H1 (cell line): ENCODE data around the gene RXFP1.
"Not testable (repeated sequence)": the region's sequence is repeated elsewhere in the genome, so short reads cannot be mapped to it uniquely, and the experiment has no call there.

ENCODE experiments used
- CREB1 ChIP-seq: IDR thresholded peaks from 2 replicates; pipeline ENCODE4 v1.6.1; 2012; ENCODE audit warnings: inconsistent platforms
- EP300 ChIP-seq, 2 experiments: IDR thresholded peaks; 1 replicate in 1 of 2; 2 replicates in 1 of 2; pipeline ENCODE4 v1.6.1; 2011 to 2012; ENCODE audit warnings: low read depth in 2 of 2, low read length in 2 of 2, mild to moderate bottlenecking in 2 of 2, borderline replicate concordance in 1 of 2, inconsistent platforms in 1 of 2, moderate library complexity in 1 of 2
- EZH2 ChIP-seq: fragments of 200-600 bp; sonication (generic); IDR thresholded peaks from 2 replicates; pipeline ENCODE4 v1.7.1; 2012; ENCODE audit warnings: low read depth, mild to moderate bottlenecking, moderate library complexity, low read length, inconsistent platforms; ENCODE audit not compliant: severe bottlenecking
- FOSL1 ChIP-seq: IDR thresholded peaks from 2 replicates; pipeline ENCODE4 v1.6.1; 2011; ENCODE audit warnings: mild to moderate bottlenecking, low read depth, low read length, moderate library complexity; ENCODE audit not compliant: insufficient read depth
- HDAC2 ChIP-seq, 2 experiments: fragments of 300-600 bp in 1 of 2; sonication (generic) in 1 of 2; IDR thresholded peaks; 2 replicates each; pipeline ENCODE4 v1.6.1; 2011 to 2012; ENCODE audit warnings: low read depth in 2 of 2, low read length in 2 of 2, mild to moderate bottlenecking in 2 of 2, moderate library complexity in 2 of 2, borderline replicate concordance in 1 of 2, inconsistent platforms in 1 of 2
- KDM5A ChIP-seq: fragments of 200-600 bp; IDR thresholded peaks from 2 replicates; pipeline ENCODE4 v1.7.1; 2012; ENCODE audit warnings: mild to moderate bottlenecking, low read length, inconsistent platforms, mixed read lengths
- POLR2A ChIP-seq, 2 experiments: IDR thresholded peaks; 1 replicate in 1 of 2; 2 replicates in 1 of 2; pipeline ENCODE4 v1.6.1; 2011; ENCODE audit warnings: low read depth in 2 of 2, low read length in 2 of 2, mild to moderate bottlenecking in 2 of 2; ENCODE audit errors: control extremely low read depth in 1 of 2
- POLR2AphosphoS5 ChIP-seq: IDR thresholded peaks from 2 replicates; pipeline ENCODE4 v1.6.1; 2011; ENCODE audit warnings: low read depth, low read length
- RNF2 ChIP-seq: fragments of 200-900, 300-1000 bp; sonication (generic); IDR thresholded peaks from 2 replicates; pipeline ENCODE4 v1.7.1; 2016; ENCODE audit warnings: borderline replicate concordance, low read depth, mild to moderate bottlenecking, antibody characterized with exemption, low read length; ENCODE audit not compliant: poor library complexity, severe bottlenecking; ENCODE audit errors: missing control alignments
- SIN3A ChIP-seq, 2 experiments: IDR thresholded peaks in 1 of 2; conservative IDR thresholded peaks in 1 of 2; 2 replicates each; pipeline ENCODE4 v1.6.1; 2011 to 2012; ENCODE audit warnings: low read length in 2 of 2, improper control_type of control experiment in 1 of 2, low read depth in 1 of 2, mild to moderate bottlenecking in 1 of 2
- YY1 ChIP-seq: IDR thresholded peaks from 2 replicates; pipeline ENCODE4 v1.6.1; 2011; ENCODE audit warnings: low read depth, mild to moderate bottlenecking, low read length
- TF ChIP-seq, protein P1 (sequence below), 3 experiments: IDR thresholded peaks; 1 replicate in 2 of 3; 2 replicates in 1 of 3; pipeline versions ENCODE4 v1.5.1 to v1.6.1; 2011; ENCODE audit warnings: low read length in 3 of 3, mild to moderate bottlenecking in 3 of 3, inconsistent platforms in 2 of 3, low read depth in 1 of 3, moderate library complexity in 1 of 3; ENCODE audit not compliant: insufficient read depth in 1 of 3; ENCODE audit errors: control extremely low read depth in 1 of 3

DNA sequence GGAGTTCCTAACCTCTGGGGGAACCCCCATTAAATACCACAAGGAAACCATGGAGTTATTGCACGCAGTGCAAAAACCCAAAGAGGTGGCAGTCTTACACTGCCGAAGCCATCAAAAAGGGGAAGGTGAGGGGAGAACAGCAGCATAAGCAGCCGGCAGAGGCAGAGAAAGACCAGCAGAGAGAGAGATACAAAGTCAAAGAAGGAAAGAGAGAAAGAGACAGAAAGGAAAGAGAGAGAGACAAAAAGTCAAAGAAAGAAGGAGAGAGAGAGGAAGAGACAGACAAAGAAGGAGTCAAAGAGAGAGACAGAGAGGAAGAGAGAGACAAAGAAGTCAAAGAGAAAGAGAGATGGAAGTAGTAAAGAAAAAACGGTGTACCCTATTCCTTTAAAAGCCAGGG is 141.6 kb downstream of the RXFP1 start:
- TF ChIP-seq, protein P1, sequence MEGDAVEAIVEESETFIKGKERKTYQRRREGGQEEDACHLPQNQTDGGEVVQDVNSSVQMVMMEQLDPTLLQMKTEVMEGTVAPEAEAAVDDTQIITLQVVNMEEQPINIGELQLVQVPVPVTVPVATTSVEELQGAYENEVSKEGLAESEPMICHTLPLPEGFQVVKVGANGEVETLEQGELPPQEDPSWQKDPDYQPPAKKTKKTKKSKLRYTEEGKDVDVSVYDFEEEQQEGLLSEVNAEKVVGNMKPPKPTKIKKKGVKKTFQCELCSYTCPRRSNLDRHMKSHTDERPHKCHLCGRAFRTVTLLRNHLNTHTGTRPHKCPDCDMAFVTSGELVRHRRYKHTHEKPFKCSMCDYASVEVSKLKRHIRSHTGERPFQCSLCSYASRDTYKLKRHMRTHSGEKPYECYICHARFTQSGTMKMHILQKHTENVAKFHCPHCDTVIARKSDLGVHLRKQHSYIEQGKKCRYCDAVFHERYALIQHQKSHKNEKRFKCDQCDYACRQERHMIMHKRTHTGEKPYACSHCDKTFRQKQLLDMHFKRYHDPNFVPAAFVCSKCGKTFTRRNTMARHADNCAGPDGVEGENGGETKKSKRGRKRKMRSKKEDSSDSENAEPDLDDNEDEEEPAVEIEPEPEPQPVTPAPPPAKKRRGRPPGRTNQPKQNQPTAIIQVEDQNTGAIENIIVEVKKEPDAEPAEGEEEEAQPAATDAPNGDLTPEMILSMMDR (IDR thresholded peaks at IDR 0.05; ENCODE audit: control extremely low read depth in 1 of 3, insufficient read depth in 1 of 3, low read depth in 1 of 3, low read length in 3 of 3) = not testable (repeated sequence)
- TF ChIP-seq EZH2; EP300 (IDR thresholded peaks at IDR 0.05; ENCODE audit: borderline replicate concordance in 1 of 2, low read depth in 2 of 2, low read length in 2 of 2); SIN3A (conservative IDR thresholded peaks at IDR 0.05 in 1 of 2, IDR thresholded peaks at IDR 0.05 in 1 of 2; ENCODE audit: low read depth in 1 of 2, low read length in 2 of 2); HDAC2 (IDR thresholded peaks at IDR 0.05; ENCODE audit: borderline replicate concordance in 1 of 2, low read depth in 2 of 2, low read length in 2 of 2); POLR2A (IDR thresholded peaks at IDR 0.05; ENCODE audit: control extremely low read depth in 1 of 2, low read depth in 2 of 2, low read length in 2 of 2); FOSL1; YY1; KDM5A; RNF2; CREB1; POLR2AphosphoS5: not testable (repeated sequence)
